Parathyroid adenoma (tissue), 2 donors: ENCODE results near the gene GRM4.

ENCODE experiments used
- H2AFZ ChIP-seq: fragments of 300-600 bp; sonication (generic); one replicate; pipeline ENCODE4 v1.7.0; 2017; ENCODE audit warnings: antibody characterized with exemption, mild to moderate bottlenecking
- H3K27ac ChIP-seq: fragments of 300-600 bp; sonication (generic); one replicate; pipeline ENCODE4 v1.7.0; 2017
- H3K27me3 ChIP-seq: fragments of 300-600 bp; sonication (generic); one replicate; pipeline ENCODE4 v1.7.0; 2017; ENCODE audit warnings: low read length; ENCODE audit not compliant: control insufficient read depth, insufficient read depth
- H3K36me3 ChIP-seq: fragments of 300-600 bp; sonication (generic); one replicate; pipeline ENCODE4 v1.7.0; 2017; ENCODE audit warnings: low read length; ENCODE audit not compliant: control insufficient read depth, insufficient read depth
- H3K4me1 ChIP-seq: fragments of 300-600 bp; sonication (generic); one replicate; pipeline ENCODE4 v1.7.0; 2017; ENCODE audit warnings: control low read depth
- H3K4me2 ChIP-seq: fragments of 300-600 bp; sonication (generic); one replicate; pipeline ENCODE4 v1.7.0; 2017; ENCODE audit warnings: low read length
- H3K4me3 ChIP-seq: fragments of 300-600 bp; sonication (generic); one replicate; pipeline ENCODE4 v1.7.0; 2017; ENCODE audit warnings: low read depth, low read length
- H3K79me2 ChIP-seq: fragments of 300-600 bp; sonication (generic); one replicate; pipeline ENCODE4 v1.7.0; 2017; ENCODE audit warnings: control low read depth
- H3K9ac ChIP-seq: fragments of 300-600 bp; sonication (generic); one replicate; pipeline ENCODE4 v1.7.0; 2017; ENCODE audit warnings: mild to moderate bottlenecking
- H3K9me3 ChIP-seq: fragments of 300-600 bp; sonication (generic); one replicate; pipeline ENCODE4 v1.7.0; 2017; ENCODE audit warnings: low read length; ENCODE audit not compliant: control insufficient read depth
- TF ChIP-seq, protein P1 (sequence below): fragments of 300-600 bp; sonication (generic); IDR thresholded peaks from one replicate; pipeline ENCODE4 v1.7.0; 2017; ENCODE audit warnings: antibody characterized with exemption, mild to moderate bottlenecking
- donor health status: primary hyperparathyroidism.

GRM4 gene

DNA sequence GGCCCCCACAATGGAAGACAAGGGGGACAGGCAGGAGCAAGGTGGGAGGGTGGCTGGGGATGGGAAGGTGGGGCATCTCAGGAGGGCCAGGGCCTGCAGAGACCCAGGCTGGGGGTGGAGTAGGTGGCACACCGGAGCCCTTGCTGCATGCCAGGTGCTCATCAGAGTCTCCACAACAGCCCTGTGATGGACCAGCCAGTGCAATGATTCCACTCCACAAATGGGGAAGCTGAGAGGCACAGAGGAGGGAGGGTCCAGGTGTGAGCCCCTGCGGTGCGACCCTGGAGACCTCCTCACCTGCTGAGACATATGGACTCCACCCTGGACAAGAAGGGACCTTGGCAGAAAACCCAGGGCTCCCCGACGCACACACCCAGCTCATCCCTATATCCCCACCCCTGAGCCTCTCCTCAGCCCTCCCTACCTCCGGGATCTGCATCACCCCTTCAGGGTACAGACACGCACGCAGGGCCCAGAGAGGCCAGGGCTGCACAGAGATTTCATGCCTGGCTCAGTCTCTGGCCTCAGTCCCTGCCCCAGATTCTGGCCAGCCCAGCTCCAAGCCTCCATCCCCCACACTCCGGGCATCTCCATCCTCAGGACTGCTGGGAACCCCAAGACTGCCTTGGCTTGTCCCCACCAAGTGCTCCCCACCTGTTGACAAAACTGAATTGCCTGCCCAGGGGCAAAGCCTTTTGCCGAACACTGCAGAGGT lies 7.1 kb upstream of the GRM4 start:
- Histone ChIP-seq H2AFZ (no peak overlapping the region), H3K9ac (no peak overlapping the region), H3K9me3 (no peaks in the 10 kb centered on the region), H3K27ac (no peak overlapping the region), H3K4me3 (no peak overlapping the region), H3K4me2 (no peak overlapping the region), H3K4me1 (no peaks in the 10 kb centered on the region), H3K36me3 (no peaks in the 10 kb centered on the region), H3K79me2 (no peaks in the 10 kb centered on the region), H3K27me3 (peaks cover 3% of the 10 kb centered on the region)
- TF ChIP-seq, protein P1, sequence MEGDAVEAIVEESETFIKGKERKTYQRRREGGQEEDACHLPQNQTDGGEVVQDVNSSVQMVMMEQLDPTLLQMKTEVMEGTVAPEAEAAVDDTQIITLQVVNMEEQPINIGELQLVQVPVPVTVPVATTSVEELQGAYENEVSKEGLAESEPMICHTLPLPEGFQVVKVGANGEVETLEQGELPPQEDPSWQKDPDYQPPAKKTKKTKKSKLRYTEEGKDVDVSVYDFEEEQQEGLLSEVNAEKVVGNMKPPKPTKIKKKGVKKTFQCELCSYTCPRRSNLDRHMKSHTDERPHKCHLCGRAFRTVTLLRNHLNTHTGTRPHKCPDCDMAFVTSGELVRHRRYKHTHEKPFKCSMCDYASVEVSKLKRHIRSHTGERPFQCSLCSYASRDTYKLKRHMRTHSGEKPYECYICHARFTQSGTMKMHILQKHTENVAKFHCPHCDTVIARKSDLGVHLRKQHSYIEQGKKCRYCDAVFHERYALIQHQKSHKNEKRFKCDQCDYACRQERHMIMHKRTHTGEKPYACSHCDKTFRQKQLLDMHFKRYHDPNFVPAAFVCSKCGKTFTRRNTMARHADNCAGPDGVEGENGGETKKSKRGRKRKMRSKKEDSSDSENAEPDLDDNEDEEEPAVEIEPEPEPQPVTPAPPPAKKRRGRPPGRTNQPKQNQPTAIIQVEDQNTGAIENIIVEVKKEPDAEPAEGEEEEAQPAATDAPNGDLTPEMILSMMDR = no peak

- Histone ChIP-seq H3K4me3 (no peak overlapping the region), H3K27me3 (peaks cover 3% of the 10 kb centered on the region), H2AFZ (no peak overlapping the region)
These were observed 6.2 kb upstream of the GRM4 start for GRCh38 chr6:34152042-34152524.

DNA sequence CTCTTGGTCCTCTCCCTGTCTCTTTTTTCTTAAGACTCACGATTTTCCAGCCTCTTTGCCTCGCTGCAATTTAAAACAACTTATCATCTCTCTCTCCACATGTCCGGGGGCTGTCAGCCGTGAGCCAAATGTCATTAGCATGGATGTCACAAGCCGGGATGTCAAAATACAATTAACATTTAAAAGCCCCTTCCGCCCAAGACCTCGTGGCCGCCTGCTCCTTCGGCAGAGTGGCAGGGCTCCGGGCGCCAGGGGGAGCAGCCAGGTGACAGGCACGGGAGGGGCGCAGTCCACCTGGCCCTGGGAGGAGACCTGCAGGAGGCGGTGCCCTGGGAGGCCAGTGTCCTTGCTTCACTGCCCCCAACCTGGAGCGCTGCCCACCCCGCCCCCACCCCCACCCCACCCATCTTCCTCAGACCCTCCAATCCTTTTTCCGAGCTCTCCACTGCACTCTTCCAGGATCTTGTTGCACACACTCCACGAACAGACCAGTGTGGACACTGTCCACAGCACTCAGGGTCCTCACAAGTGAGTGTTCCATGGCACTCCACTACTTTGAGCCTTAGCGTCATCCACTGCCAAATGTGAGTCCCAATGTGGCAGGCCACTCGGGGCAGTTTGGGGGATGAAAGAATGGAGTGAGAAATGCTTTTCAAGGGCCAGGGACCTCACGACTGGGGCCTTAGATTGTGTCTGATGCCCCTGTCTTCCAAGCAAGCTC lies 5.6 kb upstream of the GRM4 start:
- no peak overlapping the region for H3K4me3 ChIP-seq
- TF ChIP-seq, protein P1 = peak; percentile 8
- no peaks in the 10 kb centered on the region for H3K4me1 ChIP-seq
- H3K9me3 ChIP-seq = no peaks in the 10 kb centered on the region
- H2AFZ ChIP-seq = no peak overlapping the region
- peaks cover 3% of the 10 kb centered on the region for H3K27me3 ChIP-seq
- no peak overlapping the region for H3K4me2 ChIP-seq
- H3K79me2 ChIP-seq = no peaks in the 10 kb centered on the region
- no peak overlapping the region for H3K27ac ChIP-seq
- H3K36me3 ChIP-seq = no peaks in the 10 kb centered on the region
- no peak overlapping the region for H3K9ac ChIP-seq

More at GRCh38 chr6:34152042-34152524, 6.2 kb upstream of the GRM4 start:
- no peak overlapping the region for H3K4me2 ChIP-seq
- H3K4me1 ChIP-seq = no peaks in the 10 kb centered on the region
- H3K9me3 ChIP-seq = no peaks in the 10 kb centered on the region
- no peaks in the 10 kb centered on the region for H3K79me2 ChIP-seq
- no peaks in the 10 kb centered on the region for H3K36me3 ChIP-seq
- H3K27ac ChIP-seq = no peak overlapping the region
- TF ChIP-seq, protein P1 = no peak
- no peak overlapping the region for H3K9ac ChIP-seq

GRCh38 chr6:34150766-34151165 lies 4.9 kb upstream of the GRM4 start:
- H3K4me2 ChIP-seq = no peak overlapping the region
- H2AFZ ChIP-seq = no peak overlapping the region
- H3K27me3 ChIP-seq = peaks cover 3% of the 10 kb centered on the region
- H3K9me3 ChIP-seq = no peaks in the 10 kb centered on the region
- no peaks in the 10 kb centered on the region for H3K79me2 ChIP-seq
- H3K27ac ChIP-seq = no peak overlapping the region
- no peaks in the 10 kb centered on the region for H3K36me3 ChIP-seq
- H3K4me1 ChIP-seq = no peaks in the 10 kb centered on the region
- TF ChIP-seq, protein P1 = no peak
- no peak overlapping the region for H3K9ac ChIP-seq
- H3K4me3 ChIP-seq = no peak overlapping the region
